HG03103 (cell line): ENCODE data around the gene ACSF3.

Experiments used
- ATAC-seq: cut with Tn5 transposase; IDR thresholded peaks from one replicate; pipeline ENCODE4 v1.9.1; 2021; ENCODE audit warnings: low read depth; ENCODE audit not compliant: unreplicated experiment

Gene ACSF3

DNA sequence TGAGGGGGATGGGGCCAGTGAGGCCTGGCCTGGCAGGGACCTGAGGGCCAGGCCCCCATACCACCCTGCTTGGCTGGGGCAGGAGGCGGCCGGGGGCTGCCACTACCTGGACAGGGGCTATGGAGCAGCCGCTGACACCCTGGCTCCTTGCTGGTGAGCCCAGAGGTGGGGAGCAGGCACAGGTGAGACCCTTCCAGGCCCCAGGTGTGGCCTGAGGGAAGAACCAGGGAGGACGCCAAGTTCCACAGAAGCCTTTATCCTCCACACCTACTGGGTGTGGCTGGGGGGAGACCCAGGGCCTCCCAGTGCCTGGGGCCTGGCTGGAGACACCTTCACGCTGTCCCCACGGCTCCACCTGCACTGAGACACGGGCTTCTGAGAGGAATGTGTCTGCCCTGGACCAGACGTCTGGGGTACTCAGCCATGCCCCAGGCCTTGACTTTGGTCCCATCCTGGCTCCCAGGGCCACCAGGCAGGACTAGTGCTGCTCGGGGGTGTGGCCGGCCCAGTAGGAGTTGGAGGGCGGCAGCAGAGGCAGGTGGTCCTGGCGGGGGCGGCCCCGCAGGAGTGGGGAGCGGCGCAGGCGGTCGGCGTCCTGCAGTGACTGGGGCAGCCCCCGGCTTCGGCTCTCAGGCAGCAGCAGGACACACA, 102.0 kb downstream of the ACSF3 start:
- no peak for ATAC-seq

DNA sequence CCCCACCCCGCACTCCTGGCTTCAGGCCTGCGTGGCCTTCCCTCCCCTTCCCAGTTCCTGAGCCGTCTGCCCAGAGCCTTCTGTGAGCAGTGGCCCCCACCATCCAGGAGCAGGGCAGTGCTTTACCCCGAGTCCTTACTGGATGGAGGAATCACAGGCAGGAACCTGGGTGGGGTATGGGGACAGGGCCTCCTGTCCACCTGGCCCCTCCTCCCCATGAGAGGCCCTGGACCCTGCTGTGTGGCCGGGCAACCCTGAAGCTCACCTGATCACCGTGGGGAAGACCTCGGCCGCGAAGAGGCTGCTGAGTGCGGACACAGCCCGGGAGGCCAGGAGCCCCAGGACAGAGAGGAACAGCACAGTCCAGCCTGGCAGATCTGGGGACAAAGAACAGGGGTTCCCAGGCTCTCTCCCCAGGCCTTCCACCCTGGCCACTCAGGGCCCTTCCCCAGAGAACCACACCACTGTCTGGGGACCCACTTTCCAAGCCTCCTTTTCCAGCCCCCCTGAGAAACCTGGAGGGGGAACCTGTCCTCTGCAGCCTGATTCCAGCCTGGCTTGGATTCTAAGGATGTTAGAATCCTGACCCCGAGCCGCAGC, 103.5 kb downstream of the ACSF3 start:
- no peak for ATAC-seq

DNA sequence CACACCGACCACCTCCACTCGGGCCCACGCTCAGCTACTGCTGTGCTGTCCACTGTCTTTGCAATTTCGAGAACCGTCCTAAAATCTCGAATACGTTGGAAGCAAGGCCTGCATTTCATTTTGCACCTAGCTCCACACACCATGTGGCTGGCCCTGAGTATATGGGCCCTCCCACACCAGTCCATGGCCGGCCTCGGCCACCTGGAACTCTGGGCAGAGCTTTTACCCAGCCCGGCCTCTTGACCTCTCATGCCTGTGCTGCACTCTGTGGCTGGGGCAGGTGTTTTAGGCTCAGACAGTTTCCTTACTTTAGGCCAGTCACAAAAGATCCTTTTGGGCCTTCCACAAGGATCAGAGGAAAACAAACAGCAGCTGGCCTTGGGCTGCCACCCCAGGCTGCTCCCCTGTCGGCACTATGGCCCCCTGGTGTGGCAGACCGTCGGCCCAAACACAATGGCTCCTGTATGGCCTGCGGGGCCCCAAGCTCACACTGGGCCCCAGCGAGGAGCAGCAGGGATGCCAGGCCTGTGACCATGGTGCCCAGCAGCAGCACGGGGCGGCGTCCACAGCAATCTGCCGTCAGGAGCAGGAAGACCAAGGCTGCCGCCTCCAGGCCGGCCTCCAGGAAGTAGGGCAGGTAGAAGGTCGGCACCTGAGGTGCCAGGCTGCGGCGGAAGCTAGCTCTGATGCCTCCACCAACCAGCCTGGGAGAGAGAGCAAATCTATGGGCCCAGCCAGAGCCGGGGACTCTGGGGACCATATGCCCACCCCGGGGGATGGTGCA, 104.2 kb downstream of the ACSF3 start:
- ATAC-seq: no peak

DNA sequence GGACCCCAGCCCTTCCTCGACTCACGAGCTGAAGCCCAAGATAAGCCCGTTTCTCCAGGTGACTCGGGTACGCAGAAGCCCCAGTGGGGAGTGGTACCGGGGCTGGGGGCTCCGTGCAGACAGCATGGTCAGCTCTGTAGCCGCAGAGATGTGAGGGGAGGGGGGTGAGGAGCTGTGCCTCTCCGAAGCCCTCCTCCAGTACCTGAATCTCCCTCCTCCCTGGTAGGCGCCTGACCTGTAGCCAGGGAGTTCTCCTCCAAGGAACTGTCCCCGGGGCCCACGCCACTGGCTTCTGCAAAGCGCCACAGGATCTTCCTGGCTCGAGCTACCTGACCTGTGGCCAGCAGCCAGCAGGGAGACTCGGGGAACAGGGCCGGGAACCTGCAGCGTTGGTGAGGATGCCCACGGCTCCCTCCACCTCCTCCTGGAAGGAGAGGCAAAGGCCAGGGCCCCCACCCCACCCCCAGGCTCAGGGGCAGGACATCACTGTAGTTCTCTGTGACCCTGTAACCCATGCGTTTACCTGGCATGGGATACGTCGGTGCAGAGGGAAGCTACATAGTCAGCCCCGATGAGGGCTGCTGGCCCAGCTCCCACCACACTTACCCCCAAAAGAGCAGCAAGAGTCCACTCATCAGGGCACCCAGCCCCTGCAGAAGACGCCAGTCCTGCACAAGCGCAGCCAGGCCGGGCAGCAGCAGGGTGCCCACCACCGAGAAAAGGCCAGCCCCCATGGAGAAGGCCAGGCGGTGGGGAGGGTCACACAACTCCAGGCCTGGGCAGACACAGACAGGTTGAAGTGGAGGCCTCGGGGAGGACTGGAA, 105.0 kb downstream of the ACSF3 start:
- ATAC-seq: no peak

DNA sequence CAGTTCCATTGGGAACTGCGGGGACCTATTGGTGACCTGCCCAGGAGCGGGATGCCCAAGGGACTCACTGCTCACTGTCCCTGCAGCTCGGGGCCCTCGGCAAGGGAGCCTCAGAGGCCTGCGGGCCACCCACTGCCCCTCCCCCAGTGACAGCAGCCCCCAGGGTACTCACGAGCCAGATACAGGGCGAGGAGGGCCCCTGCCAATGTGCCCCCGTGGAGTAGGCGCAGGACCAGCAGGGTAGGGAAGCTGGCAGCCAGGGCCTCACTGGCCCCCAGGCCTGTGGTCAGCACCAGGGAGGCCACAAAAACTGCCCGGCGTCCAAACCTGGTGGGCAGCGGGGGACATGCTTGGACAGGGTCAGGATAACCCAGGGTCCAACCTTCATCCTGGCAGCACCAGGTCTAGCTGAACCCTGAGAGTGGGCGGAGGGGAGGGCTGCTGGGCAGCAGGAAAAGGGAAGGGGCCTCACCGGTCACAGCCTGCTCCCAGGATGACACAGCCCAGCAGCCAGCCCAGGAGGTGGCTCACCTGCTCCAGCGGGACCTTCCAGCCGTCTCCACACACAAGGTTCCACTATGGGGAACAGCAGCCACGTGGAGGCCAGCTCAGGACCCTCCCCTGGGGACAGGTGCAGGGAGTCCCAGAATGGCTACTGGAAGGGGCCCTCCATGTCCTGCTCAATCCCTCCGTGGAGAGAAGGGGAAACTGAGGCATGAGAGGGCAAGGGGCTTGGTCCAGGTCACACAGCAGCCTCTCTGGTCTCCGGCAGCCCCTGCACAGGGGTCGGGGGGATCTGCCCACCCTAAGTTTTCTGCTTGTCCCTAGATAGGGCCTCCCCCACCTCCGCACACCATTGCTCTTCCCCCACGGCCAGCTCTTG, 105.8 kb downstream of the ACSF3 start:
- no peak for ATAC-seq

DNA sequence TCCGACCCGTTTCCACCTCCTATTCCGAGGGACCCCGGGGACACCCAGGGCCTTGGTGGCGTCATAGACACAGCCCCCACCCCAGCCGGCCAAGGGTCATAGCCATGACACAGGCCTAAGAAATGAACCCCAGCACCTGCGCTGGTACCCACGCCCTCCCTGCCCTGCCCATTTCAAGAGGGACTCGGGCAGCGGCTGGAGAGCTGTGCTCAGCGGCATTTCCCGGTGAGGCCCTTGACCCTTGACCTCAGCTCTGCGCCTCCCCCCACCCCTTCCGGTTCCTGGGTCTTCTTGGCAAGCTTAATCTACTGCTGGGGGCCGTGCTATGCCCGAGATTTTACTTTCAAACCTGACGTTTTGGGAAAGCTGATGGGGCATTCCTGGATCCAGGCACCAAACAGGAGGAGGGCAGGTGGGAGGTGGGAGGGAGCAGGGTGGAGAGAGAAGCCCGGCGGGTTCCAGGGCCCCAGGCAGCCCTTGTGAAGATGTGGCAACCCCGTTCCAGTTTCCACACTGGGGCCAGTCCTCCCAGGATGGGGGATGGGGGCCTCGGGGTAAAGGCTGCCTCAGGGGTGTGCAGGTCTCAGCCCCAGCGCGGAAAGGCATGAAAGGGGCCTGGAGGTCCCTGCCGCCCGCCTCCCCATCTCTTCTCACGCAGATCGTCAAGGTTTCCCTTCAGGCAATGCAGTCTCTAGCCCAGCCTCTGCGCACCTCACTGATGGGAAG, 106.6 kb downstream of the ACSF3 start, which contains the start of gene SLC22A31:
TSS of gene SLC22A31 (minus strand) at position 414 of the 726 bp plus-strand sequence. CDS start at position 378, 36 bp downstream.
- ATAC-seq: no peak

DNA sequence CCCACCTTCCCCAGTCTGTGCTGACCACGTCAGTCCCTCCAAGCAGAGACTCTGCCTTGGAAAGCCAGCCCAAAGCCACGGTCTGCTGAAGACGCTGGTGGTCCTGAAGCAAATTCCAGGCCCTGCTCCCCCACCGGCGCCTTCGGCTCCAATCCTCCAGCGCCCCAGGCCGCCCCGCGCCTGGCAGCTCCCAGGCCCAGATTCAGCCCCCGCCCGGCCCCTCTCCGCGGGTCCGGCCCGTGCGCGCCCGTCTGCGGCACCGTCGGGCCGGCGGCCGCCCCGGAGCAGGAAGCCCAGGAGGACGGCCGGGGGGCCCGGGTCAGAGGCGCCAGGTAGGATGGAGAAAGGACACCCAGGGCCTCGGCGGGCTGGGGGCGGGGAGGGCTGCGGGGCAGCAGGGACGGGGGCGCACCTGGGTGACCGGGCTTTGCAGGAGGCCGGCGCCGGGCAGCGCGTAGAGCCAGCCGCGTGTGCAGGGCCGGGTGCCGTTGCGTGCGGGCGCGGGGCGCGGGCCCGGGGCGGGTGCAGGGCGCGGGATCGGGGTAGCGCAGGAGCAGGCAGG, 107.3 kb downstream of the ACSF3 start:
- ATAC-seq: no peak

DNA sequence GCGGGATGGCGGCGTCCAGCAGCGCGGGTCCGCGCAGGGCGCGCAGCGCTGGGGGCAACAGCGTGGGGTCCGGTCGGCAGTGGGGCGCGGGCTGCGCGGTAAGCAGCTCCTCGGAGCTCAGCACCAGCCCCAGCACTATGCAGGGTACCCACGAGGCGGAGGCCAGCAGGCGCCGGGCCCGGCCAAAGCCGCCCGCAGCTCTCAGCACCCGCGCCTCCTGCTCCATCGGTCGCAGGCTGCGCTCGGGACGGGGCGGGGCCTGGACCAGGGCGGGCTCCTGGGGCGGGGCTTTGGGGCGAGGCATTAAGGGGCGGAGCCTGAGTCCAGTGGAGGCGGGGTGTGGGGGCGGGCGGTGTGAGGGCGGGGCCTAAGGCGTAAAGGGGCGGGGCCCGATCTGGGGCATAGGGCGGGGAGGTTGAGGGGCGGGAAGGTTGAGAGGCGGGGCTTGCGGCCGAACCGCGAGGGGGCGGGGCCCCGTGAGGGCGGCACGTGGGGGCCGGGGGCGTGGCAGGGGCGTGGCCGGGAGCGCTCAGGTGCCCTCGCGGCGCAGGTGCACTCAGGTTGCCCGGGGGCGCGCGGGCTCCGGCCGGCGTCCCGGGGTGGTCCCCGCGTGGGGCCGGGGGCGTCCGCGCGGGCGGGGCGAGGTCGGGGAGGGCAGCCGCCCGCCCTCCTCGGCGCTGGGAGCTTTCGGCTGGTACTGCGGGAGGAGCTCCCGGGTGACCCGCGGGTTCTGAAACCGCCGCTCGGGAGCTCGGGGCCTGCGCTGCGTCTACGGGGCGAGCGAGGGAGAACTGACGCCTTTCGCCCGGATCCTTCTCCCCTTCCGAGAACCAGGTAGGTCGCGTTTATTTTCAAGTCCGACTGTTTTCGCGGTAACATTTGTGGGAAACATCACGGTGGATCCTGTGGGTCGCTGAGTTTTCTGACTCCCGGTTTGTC, 108.1 kb downstream of the ACSF3 start:
- ATAC-seq: no peak

DNA sequence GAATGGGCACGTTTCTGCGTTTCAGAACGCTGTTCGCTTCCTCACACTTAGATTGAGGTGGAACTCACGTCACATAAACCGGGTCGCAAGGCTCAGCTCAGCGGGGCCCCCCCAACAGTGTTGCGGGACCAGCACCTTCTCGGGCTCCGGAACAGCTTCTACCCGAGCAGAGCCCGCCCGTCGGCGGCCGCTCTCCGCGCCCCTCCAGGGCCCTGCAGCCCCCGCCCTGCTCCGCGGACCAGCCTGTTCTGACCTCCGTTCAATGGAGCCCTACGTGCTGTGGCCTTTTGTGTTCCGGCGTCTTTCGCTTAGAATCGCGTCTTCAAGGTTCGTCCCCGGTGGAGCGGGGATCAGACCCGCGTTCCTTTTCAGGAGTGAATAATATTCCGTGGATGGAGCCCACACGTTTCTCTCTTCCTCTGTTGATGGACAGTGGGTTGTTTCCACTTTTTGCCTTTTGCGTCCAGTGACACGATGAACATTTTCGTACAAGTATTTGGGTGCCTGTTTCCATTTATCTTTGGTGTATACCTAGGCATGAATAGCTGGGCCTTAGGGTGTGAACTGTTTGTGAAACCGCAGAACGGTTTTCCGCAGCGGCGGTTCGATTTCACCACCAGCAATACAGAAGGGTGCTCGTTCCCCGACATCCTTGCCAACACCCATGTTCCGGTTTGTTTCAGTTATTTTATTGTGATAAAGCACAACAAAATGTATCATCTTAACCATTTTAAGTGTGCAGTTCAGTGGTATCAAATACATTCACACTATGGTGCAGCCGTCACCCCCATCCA, 109.0 kb downstream of the ACSF3 start:
- ATAC-seq: no peak
